Heart left ventricle (tissue), 16 donors: ENCODE results near the gene ZBED1. TPM values are rescaled to one million over a fixed set of nuclear protein-coding genes. Genes with fewer than 3 reads are reported as not detected.

Experiments
- ATAC-seq, 4 donors: fragments of 200-7000 bp; cut with Tn5 transposase; one replicate each; pipeline ENCODE4 v1.9.1; 2020 to 2022; ENCODE audit warnings: moderate library complexity in 4 of 4, mild to moderate bottlenecking in 3 of 4, moderate number of reproducible peaks in 1 of 4
- DNase-seq, 5 donors: peaks; one replicate each; pipeline ENCODE4 v3.0.0-alpha.2; 2020
- H3K27ac ChIP-seq, 12 donors: fragments of 200-600 bp; sonication (generic) in 4 of 12; one replicate each; pipeline versions ENCODE4 v1.5.0 to v1.8.0; 2016 to 2022; ENCODE audit warnings: mild to moderate bottlenecking in 2 of 12
- H3K27me3 ChIP-seq, 9 donors: fragments of 200-600 bp; sonication (generic) in 2 of 9; one replicate each; pipeline versions ENCODE4 v1.5.1 to v1.8.0; 2016 to 2022; ENCODE audit warnings: mild to moderate bottlenecking in 3 of 9
- H3K36me3 ChIP-seq, 9 donors: fragments of 200-600 bp; sonication (generic) in 2 of 9; one replicate each; pipeline versions ENCODE4 v1.5.0 to v1.8.0; 2018 to 2022; ENCODE audit warnings: mild to moderate bottlenecking in 2 of 9
- H3K4me1 ChIP-seq, 12 donors: fragments of 200-600 bp; sonication (generic) in 4 of 12; one replicate each; pipeline versions ENCODE4 v1.5.0 to v1.8.0; 2016 to 2022; ENCODE audit warnings: mild to moderate bottlenecking in 3 of 12
- H3K4me3 ChIP-seq, 12 donors: fragments of 200-600 bp; sonication (generic) in 4 of 12; one replicate each; pipeline versions ENCODE4 v1.5.0 to v1.8.0; 2017 to 2022; ENCODE audit warnings: mild to moderate bottlenecking in 9 of 12, moderate library complexity in 4 of 12
- H3K9me3 ChIP-seq, 12 donors: fragments of 200-600 bp; sonication (generic) in 4 of 12; one replicate each; pipeline versions ENCODE4 v1.5.0 to v1.8.0; 2016 to 2022; ENCODE audit warnings: mild to moderate bottlenecking in 1 of 12
- POLR2A ChIP-seq, 2 donors: fragments of 450-650 bp; IDR thresholded peaks; one replicate each; pipeline ENCODE4 v1.6.1; 2017; ENCODE audit warnings: antibody characterized with exemption in 2 of 2, mild to moderate bottlenecking in 2 of 2, moderate library complexity in 2 of 2
- WGBS, 4 donors: extraction: QIAGEN DNeasy Blood & Tissue Kit in 2 of 4; methylation state at CpG; one replicate each; pipeline versions ENCODE4 v1.1.5 to v1.1.7; 2013 to 2018; 5-methylcytosine and 5-hydroxymethylcytosine counted together
- intact Hi-C, 10 donors: fragments of 100-400 bp; cut with DNase I; formaldehyde crosslinking; loops; one replicate each; pipeline versions ENCODE4 v1.11.1 to v1.14.2; 2022
- polyA plus RNA-seq, 2 donors: library from polyadenylated mRNA; stranded (reverse); fragments of 200-250 nt; gene quantifications; one replicate each; pipeline ENCODE4 v1.2.3, GENCODE V29; 2013
- total RNA-seq, 9 donors: library from RNA; depleted of rRNA in 2 of 9; stranded (reverse); fragments of >200 nt in 2 of 9; fragmentation: NEBNext Ultra II Directional in 3 of 9; extraction: Animal tissue kit (Norgen Biotek cat#: 25700) in 3 of 9; gene quantifications; one replicate each; pipeline versions ENCODE4 v1.1.0 to v1.2.4, GENCODE V29; 2016 to 2023
- TF ChIP-seq, protein P1 (sequence below), 12 donors: fragments of 200-600 bp; sonication (generic) in 4 of 12; IDR thresholded peaks; one replicate each; pipeline versions ENCODE4 v1.5.0 to v1.8.0; 2018 to 2022; ENCODE audit warnings: antibody characterized with exemption in 12 of 12, mild to moderate bottlenecking in 5 of 12
- donor health status: ischemic (EF 13 %, LVEDD 7.1; RV severe dilation, severe dysfunction).
- donor health status: healthy with polysubstance abuse.
- donor health status: DM: no; HTN: yes; CAD: no.
- donor health status: DM: no; HTN: no; CAD: no.
- donor health status: ischemic (EF 25% LVEDD 6.9; RV normal size, moderate dysfunction).
- donor health status: ischemic (EF 25% LVEDD 5.7; RV mildly dilated, moderate dysfunction).
- donor health status: healthy.
- donor health status: DM: yes; HTN: yes; CAD: no.
- donor health status: ischemic (EF 35%, LVEDD 5.7; RV mildly dilated, moderate dysfunction).
- donor health status: nonischemic (EF 11% LVEDD 7.7; RV severe dilation, severe dysfunction).
- donor health status: DM: yes; HTN: yes; CAD: no.
- donor health status: PGD.
- donor health status: ischemic (EF 29% LVEDD 5.4; RV normal size, mild dysfunction).
- donor health status: nonischemic (EF 23%, LVEDD 6.1; RV moderate dilation, normal function).

The ZBED1 gene
- total and polyA plus RNA-seq, 11 donors, result 25.9 to 87.1 (median 59.5) TPM

- no peaks in the 10 kb centered on the region for H3K27me3 ChIP-seq
- no peaks in the 10 kb centered on the region for H3K9me3 ChIP-seq
- ATAC-seq, result peak; percentile 55 to 63 (median 59)
- peaks cover 0 to 51% (median 29%) of the 10 kb centered on the region in 12 donors for H3K4me1 ChIP-seq
- peak in 1 of 5 donors; percentile 61 for DNase-seq
- peak overlapping the region; percentile 86 to 98 (median 91) for H3K27ac ChIP-seq
- WGBS, 4 donors, result 18 to 35% (median 22%) methylated on average over 10 of the region's 10 CpGs
- TF ChIP-seq, protein P1, sequence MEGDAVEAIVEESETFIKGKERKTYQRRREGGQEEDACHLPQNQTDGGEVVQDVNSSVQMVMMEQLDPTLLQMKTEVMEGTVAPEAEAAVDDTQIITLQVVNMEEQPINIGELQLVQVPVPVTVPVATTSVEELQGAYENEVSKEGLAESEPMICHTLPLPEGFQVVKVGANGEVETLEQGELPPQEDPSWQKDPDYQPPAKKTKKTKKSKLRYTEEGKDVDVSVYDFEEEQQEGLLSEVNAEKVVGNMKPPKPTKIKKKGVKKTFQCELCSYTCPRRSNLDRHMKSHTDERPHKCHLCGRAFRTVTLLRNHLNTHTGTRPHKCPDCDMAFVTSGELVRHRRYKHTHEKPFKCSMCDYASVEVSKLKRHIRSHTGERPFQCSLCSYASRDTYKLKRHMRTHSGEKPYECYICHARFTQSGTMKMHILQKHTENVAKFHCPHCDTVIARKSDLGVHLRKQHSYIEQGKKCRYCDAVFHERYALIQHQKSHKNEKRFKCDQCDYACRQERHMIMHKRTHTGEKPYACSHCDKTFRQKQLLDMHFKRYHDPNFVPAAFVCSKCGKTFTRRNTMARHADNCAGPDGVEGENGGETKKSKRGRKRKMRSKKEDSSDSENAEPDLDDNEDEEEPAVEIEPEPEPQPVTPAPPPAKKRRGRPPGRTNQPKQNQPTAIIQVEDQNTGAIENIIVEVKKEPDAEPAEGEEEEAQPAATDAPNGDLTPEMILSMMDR (IDR thresholded peaks at IDR 0.05), result no peak
- no peak for TF ChIP-seq POLR2A (IDR thresholded peaks at IDR 0.05)
- peak overlapping the region in 9 of 12 donors; percentile 21 to 98 (median 79) for H3K4me3 ChIP-seq
- H3K36me3 ChIP-seq, result peaks cover 0 to 15% (median 0%) of the 10 kb centered on the region in 9 donors
- intact Hi-C loops, result loop anchor here in 4 of 10 donors (5.0 to 10.0 kb wide), 4 partner anchors 96 to 196 kb away; partner anchors contain the start of gene CD99 (in 1 of the 4)
These were observed 1.9 kb downstream of the ZBED1 start for GRCh38 chrX:2498781-2499302.

GRCh38 chrX:2497961-2498780, 2.6 kb downstream of the ZBED1 start:
- Histone ChIP-seq H3K4me3 (peak overlapping the region in 9 of 12 donors; percentile 21 to 98 (median 79)), H3K36me3 (peaks cover 0 to 15% (median 0%) of the 10 kb centered on the region in 9 donors), H3K9me3 (no peaks in the 10 kb centered on the region), H3K4me1 (peaks cover 0 to 51% (median 31%) of the 10 kb centered on the region in 12 donors), H3K27ac (peak overlapping the region; percentile 86 to 98 (median 91)), H3K27me3 (no peaks in the 10 kb centered on the region)
- ATAC-seq (peak; percentile 39 to 52 (median 45)), DNase-seq (no peak)
- 27 to 37% (median 34%) methylated on average over 11 of the region's 11 CpGs for WGBS, 4 donors
- intact Hi-C loops, result loop anchor here in 4 of 10 donors (5.0 to 10.0 kb wide), 4 partner anchors 97 to 197 kb away; partner anchors contain the start of gene CD99 (in 1 of the 4)
- TF ChIP-seq, protein P1 (IDR thresholded peaks at IDR 0.05), result no peak
- no peak for TF ChIP-seq POLR2A (IDR thresholded peaks at IDR 0.05)

GRCh38 chrX:2495595-2495994, 5.2 kb downstream of the ZBED1 start:
- no peak overlapping the region for H3K4me3 ChIP-seq
- peaks cover 0 to 29% (median 3%) of the 10 kb centered on the region in 9 donors for H3K36me3 ChIP-seq
- no peak for TF ChIP-seq POLR2A (IDR thresholded peaks at IDR 0.05)
- TF ChIP-seq, protein P1 (IDR thresholded peaks at IDR 0.05), result no peak
- WGBS, 4 donors, result 79 to 84% (median 82%) methylated on average over 14 of the region's 14 CpGs
- ATAC-seq (no peak), DNase-seq (no peak)
- H3K27ac ChIP-seq, result peak overlapping the region in 2 of 12 donors; percentile 0 to 16
- H3K9me3 ChIP-seq, result no peaks in the 10 kb centered on the region
- intact Hi-C loops, result loop anchor here in 4 of 10 donors (5.0 to 10.0 kb wide), 4 partner anchors 99 to 199 kb away; partner anchors contain the start of gene CD99 (in 1 of the 4)
- no peaks in the 10 kb centered on the region for H3K27me3 ChIP-seq
- H3K4me1 ChIP-seq, result peaks cover 0 to 63% (median 40%) of the 10 kb centered on the region in 12 donors
